Stimulated activated naive B cell treated with anti-CD40 and anti-IgM and Interleukin-4, amounts not matched to agents 10 μg/mL and 1 μg/mL and 100 μg/mL, for 72 hours (primary cell): ENCODE results near the gene EPS15.

Experiments
- ATAC-seq, 2 donors: fragments of 150-1000 bp; cut with Tn5 transposase; replicated peaks; 2 replicates each; pipeline ENCODE4 v1.10.0; 2021; ENCODE audit warnings: moderate library complexity in 1 of 2
- DNase-seq: peaks from one replicate; pipeline ENCODE4 v3.0.0; 2021
- H3K27ac Mint-ChIP-seq: one replicate; pipeline ENCODE4 v1.8.0; 2022; ENCODE audit warnings: mild to moderate bottlenecking, mixed read lengths
- H3K27me3 Mint-ChIP-seq, 2 donors: one replicate each; pipeline ENCODE4 v1.8.0; 2022; ENCODE audit warnings: mixed read lengths in 2 of 2
- H3K36me3 Mint-ChIP-seq, 2 donors: one replicate each; pipeline ENCODE4 v1.8.0; 2022; ENCODE audit warnings: mixed read lengths in 2 of 2, mild to moderate bottlenecking in 1 of 2
- H3K4me1 Mint-ChIP-seq, 2 donors: one replicate each; pipeline ENCODE4 v1.8.0; 2022; ENCODE audit warnings: mixed read lengths in 2 of 2, mild to moderate bottlenecking in 1 of 2
- H3K4me3 Mint-ChIP-seq, 2 donors: one replicate each; pipeline ENCODE4 v1.8.0; 2022; ENCODE audit warnings: mild to moderate bottlenecking in 2 of 2, mixed read lengths in 2 of 2, moderate library complexity in 1 of 2
- H3K9me3 Mint-ChIP-seq, 2 donors: one replicate each; pipeline ENCODE4 v1.8.0; 2022; ENCODE audit warnings: mixed read lengths in 2 of 2, mild to moderate bottlenecking in 1 of 2

EPS15 gene

GRCh38 chr1:51527144-51527543 is 8.1 kb upstream of the EPS15 start:
- ATAC-seq: no peak
- no peaks in the 10 kb centered on the region for H3K36me3 Mint-ChIP-seq
- H3K27ac Mint-ChIP-seq: no peak overlapping the region
- no peak for DNase-seq
- peaks cover 0 to 3% of the 10 kb centered on the region in 2 donors for H3K4me1 Mint-ChIP-seq
- H3K27me3 Mint-ChIP-seq: no peaks in the 10 kb centered on the region
- H3K9me3 Mint-ChIP-seq: no peaks in the 10 kb centered on the region
- H3K4me3 Mint-ChIP-seq: no peak overlapping the region

- DNase-seq (no peak), ATAC-seq (peak; percentile 39 to 76)
- Mint-ChIP-seq H3K36me3 (no peaks in the 10 kb centered on the region), H3K4me1 (peaks cover 0 to 3% of the 10 kb centered on the region in 2 donors), H3K9me3 (no peaks in the 10 kb centered on the region), H3K4me3 (no peak overlapping the region), H3K27me3 (no peaks in the 10 kb centered on the region), H3K27ac (peak overlapping the region; percentile 52)
Measured at GRCh38 chr1:51526248-51526647, 7.2 kb upstream of the EPS15 start.

- Mint-ChIP-seq H3K36me3 (peaks cover 0 to 2% of the 10 kb centered on the region in 2 donors), H3K4me3 (no peak overlapping the region), H3K27ac (no peak overlapping the region), H3K4me1 (peaks cover 7% of the 10 kb centered on the region in 2 donors), H3K9me3 (no peaks in the 10 kb centered on the region), H3K27me3 (no peaks in the 10 kb centered on the region)
- ATAC-seq (no peak), DNase-seq (no peak)
Measured at GRCh38 chr1:51525295-51525694, 6.2 kb upstream of the EPS15 start.

- Mint-ChIP-seq H3K27me3 (no peaks in the 10 kb centered on the region), H3K9me3 (peaks cover 0 to 3% of the 10 kb centered on the region in 2 donors), H3K36me3 (peaks cover 2 to 7% of the 10 kb centered on the region in 2 donors), H3K4me3 (no peak overlapping the region), H3K27ac (no peak overlapping the region), H3K4me1 (peaks cover 12% of the 10 kb centered on the region in 2 donors)
- ATAC-seq (no peak), DNase-seq (no peak)
Measured at GRCh38 chr1:51524817-51525216, 5.8 kb upstream of the EPS15 start.

- Mint-ChIP-seq H3K27ac (no peak overlapping the region), H3K27me3 (no peaks in the 10 kb centered on the region), H3K36me3 (peaks cover 2 to 8% of the 10 kb centered on the region in 2 donors), H3K9me3 (peaks cover 0 to 3% of the 10 kb centered on the region in 2 donors), H3K4me1 (peaks cover 15 to 18% of the 10 kb centered on the region in 2 donors), H3K4me3 (no peak overlapping the region)
- ATAC-seq: no peak
- no peak for DNase-seq
Measured at GRCh38 chr1:51523931-51524330, 4.9 kb upstream of the EPS15 start.

GRCh38 chr1:51520700-51521248 is 1.7 kb upstream of the EPS15 start:
- peaks cover 17 to 45% of the 10 kb centered on the region in 2 donors for H3K4me1 Mint-ChIP-seq
- DNase-seq (no peak), ATAC-seq (no peak)
- peaks cover 2 to 20% of the 10 kb centered on the region in 2 donors for H3K36me3 Mint-ChIP-seq
- H3K27me3 Mint-ChIP-seq: no peaks in the 10 kb centered on the region
- no peak overlapping the region for H3K27ac Mint-ChIP-seq
- peaks cover 0 to 3% of the 10 kb centered on the region in 2 donors for H3K9me3 Mint-ChIP-seq
- no peak overlapping the region for H3K4me3 Mint-ChIP-seq

- ATAC-seq: no peak
- Mint-ChIP-seq H3K36me3 (peaks cover 2 to 20% of the 10 kb centered on the region in 2 donors), H3K4me1 (peaks cover 20 to 51% of the 10 kb centered on the region in 2 donors), H3K9me3 (peaks cover 0 to 3% of the 10 kb centered on the region in 2 donors), H3K27ac (peak overlapping the region; percentile 32), H3K27me3 (no peaks in the 10 kb centered on the region), H3K4me3 (peak overlapping the region; percentile 36)
- no peak for DNase-seq
Measured at GRCh38 chr1:51519865-51520699, 1.0 kb upstream of the EPS15 start.

- Mint-ChIP-seq H3K9me3 (peaks cover 0 to 3% of the 10 kb centered on the region in 2 donors), H3K27ac (peak overlapping the region; percentile 95), H3K36me3 (peaks cover 2 to 20% of the 10 kb centered on the region in 2 donors), H3K4me1 (peaks cover 20 to 63% of the 10 kb centered on the region in 2 donors), H3K4me3 (peak overlapping the region; percentile 96 to 98), H3K27me3 (no peaks in the 10 kb centered on the region)
- ATAC-seq: peak; percentile 67 to 68
- DNase-seq: no peak
Measured at GRCh38 chr1:51518586-51519047, 449 bp downstream of the EPS15 start.

GRCh38 chr1:51518033-51518585 is 957 bp downstream of the EPS15 start:
- Mint-ChIP-seq H3K27me3 (no peaks in the 10 kb centered on the region), H3K36me3 (peaks cover 2 to 20% of the 10 kb centered on the region in 2 donors), H3K4me3 (peak overlapping the region; percentile 96 to 98), H3K27ac (peak overlapping the region; percentile 95), H3K4me1 (peaks cover 20 to 64% of the 10 kb centered on the region in 2 donors), H3K9me3 (peaks cover 0 to 3% of the 10 kb centered on the region in 2 donors)
- peak; percentile 54 to 58 for ATAC-seq
- peak; percentile 26 for DNase-seq

- no peak for DNase-seq
- no peaks in the 10 kb centered on the region for H3K27me3 Mint-ChIP-seq
Measured at GRCh38 chr1:51517361-51518032, 1.6 kb downstream of the EPS15 start.

GRCh38 chr1:51516649-51517158 is 2.4 kb downstream of the EPS15 start:
- Mint-ChIP-seq H3K27ac (peak overlapping the region; percentile 34), H3K9me3 (peaks cover 0 to 3% of the 10 kb centered on the region in 2 donors), H3K4me1 (peaks cover 26 to 78% of the 10 kb centered on the region in 2 donors), H3K4me3 (peak overlapping the region; percentile 53 to 74), H3K27me3 (no peaks in the 10 kb centered on the region), H3K36me3 (peaks cover 2 to 20% of the 10 kb centered on the region in 2 donors)
- no peak for DNase-seq
- no peak for ATAC-seq

More at GRCh38 chr1:51517361-51518032, 1.6 kb downstream of the EPS15 start:
- Mint-ChIP-seq H3K36me3 (peaks cover 2 to 20% of the 10 kb centered on the region in 2 donors), H3K4me1 (peaks cover 23 to 70% of the 10 kb centered on the region in 2 donors), H3K9me3 (peaks cover 0 to 3% of the 10 kb centered on the region in 2 donors), H3K4me3 (peak overlapping the region; percentile 96 to 98), H3K27ac (peak overlapping the region; percentile 95)
- peak in 1 of 2 donors; percentile 1 for ATAC-seq

- Mint-ChIP-seq H3K27ac (peak overlapping the region; percentile 83), H3K36me3 (peaks cover 2 to 20% of the 10 kb centered on the region in 2 donors), H3K9me3 (peaks cover 0 to 3% of the 10 kb centered on the region in 2 donors), H3K27me3 (no peaks in the 10 kb centered on the region), H3K4me1 (peaks cover 28 to 81% of the 10 kb centered on the region in 2 donors), H3K4me3 (peak overlapping the region; percentile 53 to 74)
- ATAC-seq (no peak), DNase-seq (no peak)
Measured at GRCh38 chr1:51515982-51516648, 3.0 kb downstream of the EPS15 start.

- Mint-ChIP-seq H3K4me3 (peak overlapping the region; percentile 36 to 39), H3K9me3 (peaks cover 0 to 3% of the 10 kb centered on the region in 2 donors), H3K27me3 (no peaks in the 10 kb centered on the region), H3K27ac (peak overlapping the region; percentile 83), H3K36me3 (peaks cover 2 to 23% of the 10 kb centered on the region in 2 donors), H3K4me1 (peaks cover 26 to 78% of the 10 kb centered on the region in 2 donors)
- no peak for ATAC-seq
- DNase-seq: no peak
Measured at GRCh38 chr1:51515312-51515960, 3.6 kb downstream of the EPS15 start.
